ENCODE results near the gene TSC2. TPM values are rescaled to one million over a fixed set of nuclear protein-coding genes. Genes with fewer than 3 reads are reported as not detected.
A peak's percentile ranks its signal among the peaks of the same experiment; 100 is the strongest.

Gene TSC2
- total and polyA plus RNA-seq, 2 experiments from 2014 or later = 52.2 to 53.7 TPM

DNA sequence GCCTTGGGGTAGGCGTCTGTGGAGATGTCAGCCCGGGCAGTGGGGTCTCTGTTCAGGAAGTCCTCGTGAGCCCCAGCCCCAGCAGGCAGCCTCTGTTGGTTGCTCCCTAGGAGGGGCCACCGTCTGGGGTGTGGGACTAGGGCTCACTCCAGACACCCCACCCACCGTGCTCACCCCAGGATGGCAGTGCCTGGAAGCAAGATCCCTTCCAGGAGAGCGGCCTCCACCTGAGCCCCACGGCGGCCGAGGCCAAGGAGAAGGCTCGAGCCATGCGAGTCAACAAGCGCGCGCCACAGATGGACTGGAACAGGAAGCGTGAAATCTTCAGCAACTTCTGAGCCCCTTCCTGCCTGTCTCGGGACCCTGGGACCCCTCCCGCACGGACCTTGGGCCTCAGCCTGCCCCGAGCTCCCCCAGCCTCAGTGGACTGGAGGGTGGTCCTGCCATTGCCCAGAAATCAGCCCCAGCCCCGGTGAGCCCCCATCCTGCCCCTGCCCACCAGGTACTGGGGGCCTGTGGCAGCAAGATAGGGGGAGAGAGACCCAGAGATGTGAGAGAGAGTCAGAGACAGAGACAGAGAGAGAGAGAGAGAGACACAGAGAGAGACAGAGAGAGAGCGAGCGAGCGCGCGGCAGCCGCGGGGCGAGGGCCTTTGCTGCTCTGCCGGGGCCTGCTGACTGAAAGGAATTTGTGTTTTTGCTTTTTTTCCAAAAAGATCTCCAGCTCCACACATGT lies 10.0 kb upstream of the TSC2 start:
- Histone ChIP-seq H3K9me2 (ENCODE audit: insufficient read depth) (no peaks in the 10 kb centered on the region), H3K27ac (no peak overlapping the region), H3K27me3 (replicated peaks; ENCODE audit: insufficient read depth) (no peaks in the 10 kb centered on the region), H3K9ac (no peak overlapping the region), H3K79me2 (ENCODE audit: insufficient read depth) (peaks cover 12% of the 10 kb centered on the region; the same call in 1 of the 2 replicates), H4K20me1 (ENCODE audit: insufficient read depth) (no peaks in the 10 kb centered on the region), H3K4me2 (ENCODE audit: unreplicated experiment) (no peak overlapping the region), H2AFZ (no peak overlapping the region), H3F3A (ENCODE audit: insufficient read depth) (no peaks in the 10 kb centered on the region), H3K4me3 (no peak overlapping the region), H3K9me3 (ENCODE audit: low read depth) (no peaks in the 10 kb centered on the region), H3K4me1 (ENCODE audit: insufficient read depth) (peaks cover 30% of the 10 kb centered on the region), H3K36me3 (ENCODE audit: low read depth) (no peaks in the 10 kb centered on the region)
- TF ChIP-seq EZH2 (IDR thresholded peaks at IDR 0.05; ENCODE audit: insufficient read depth, poor library complexity, severe bottlenecking) = no peak
- no peak for TF ChIP-seq EZH2phosphoT487 (IDR thresholded peaks at IDR 0.05; ENCODE audit: insufficient read depth, low read depth)
- no peak for DNase-seq
- in situ Hi-C loops (cut with MboI) = no loop called here
- WGBS, 2 experiments (ENCODE audit: low coverage in 1 of 2, low lambda C conversion rate in 2 of 2, missing lambda C conversion rate in 2 of 2) = 80 to 87% methylated on average over 22 to 25 of the region's 29 CpGs

GRCh38 chr16:2038382-2039231 lies 9.2 kb upstream of the TSC2 start:
- Histone ChIP-seq H3K36me3 (ENCODE audit: low read depth) (no peaks in the 10 kb centered on the region), H3K9ac (peak overlapping the region; percentile 59)
- 87 to 91% methylated on average over 22 to 40 of the region's 41 CpGs for WGBS, 2 experiments (ENCODE audit: low coverage in 1 of 2, low lambda C conversion rate in 2 of 2, missing lambda C conversion rate in 2 of 2)

DNA sequence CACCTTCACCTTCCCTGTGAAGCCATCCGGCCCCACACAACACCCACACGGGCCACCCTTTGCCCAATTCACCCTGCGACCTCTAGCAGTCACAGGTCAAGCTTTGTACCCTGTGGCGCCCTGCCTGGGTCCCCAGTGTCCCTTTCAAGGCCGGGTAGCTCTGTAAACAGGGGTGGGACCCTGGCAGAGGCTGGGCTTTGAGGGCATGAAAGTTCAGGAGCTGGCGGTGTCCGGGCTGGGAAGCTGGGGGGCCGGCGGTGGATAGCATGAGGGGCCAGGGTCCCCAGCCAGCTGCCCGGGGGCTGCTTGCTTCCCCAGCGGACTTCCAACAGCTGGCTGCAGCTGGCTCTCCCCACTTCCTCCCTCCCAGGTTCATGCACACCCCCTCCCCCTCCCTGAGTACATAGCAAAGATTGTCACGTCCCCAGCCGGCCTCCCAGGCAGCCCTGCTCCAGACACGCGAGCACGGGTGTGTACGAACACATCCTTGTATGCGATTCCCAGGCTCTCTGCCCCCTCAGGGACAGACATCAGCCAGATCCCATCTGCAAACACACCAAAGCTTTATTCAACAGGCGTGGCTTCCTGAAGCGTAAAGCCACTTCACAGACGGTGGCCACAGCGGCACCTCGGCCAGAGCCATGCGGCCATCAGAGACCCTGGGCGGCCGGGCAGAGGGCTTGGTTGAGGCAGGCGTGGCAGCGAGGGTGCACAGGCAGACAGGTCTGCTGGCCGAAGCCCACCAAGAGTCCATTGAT lies 8.3 kb upstream of the TSC2 start:
- peak overlapping the region; percentile 8 for H3K4me2 ChIP-seq (ENCODE audit: unreplicated experiment)
- H3K4me1 ChIP-seq (ENCODE audit: insufficient read depth) = peaks cover 19% of the 10 kb centered on the region

More at GRCh38 chr16:2038382-2039231, 9.2 kb upstream of the TSC2 start:
- Histone ChIP-seq H3K4me1 (ENCODE audit: insufficient read depth) (peaks cover 23% of the 10 kb centered on the region), H3K9me3 (ENCODE audit: low read depth) (no peaks in the 10 kb centered on the region), H3K4me3 (no peak overlapping the region), H3K4me2 (ENCODE audit: unreplicated experiment) (no peak overlapping the region), H4K20me1 (ENCODE audit: insufficient read depth) (no peaks in the 10 kb centered on the region), H3F3A (ENCODE audit: insufficient read depth) (no peaks in the 10 kb centered on the region), H3K79me2 (ENCODE audit: insufficient read depth) (peaks cover 12% of the 10 kb centered on the region; the same call in 1 of the 2 replicates), H2AFZ (no peak overlapping the region), H3K27me3 (replicated peaks; ENCODE audit: insufficient read depth) (no peaks in the 10 kb centered on the region), H3K9me2 (ENCODE audit: insufficient read depth) (no peaks in the 10 kb centered on the region), H3K27ac (no peak overlapping the region)
- no peak for DNase-seq
- in situ Hi-C loops (cut with MboI) = no loop called here
- TF ChIP-seq EZH2 (IDR thresholded peaks at IDR 0.05; ENCODE audit: insufficient read depth, poor library complexity, severe bottlenecking) (no peak), EZH2phosphoT487 (IDR thresholded peaks at IDR 0.05; ENCODE audit: insufficient read depth, low read depth) (no peak)

More for the DNA sequence above, 8.3 kb upstream of the TSC2 start:
- Histone ChIP-seq H3F3A (ENCODE audit: insufficient read depth) (no peaks in the 10 kb centered on the region), H3K9ac (peak overlapping the region; percentile 59), H3K79me2 (ENCODE audit: insufficient read depth) (peaks cover 12% of the 10 kb centered on the region; the same call in 1 of the 2 replicates), H2AFZ (no peak overlapping the region), H3K9me2 (ENCODE audit: insufficient read depth) (no peaks in the 10 kb centered on the region), H4K20me1 (ENCODE audit: insufficient read depth) (no peaks in the 10 kb centered on the region), H3K27me3 (replicated peaks; ENCODE audit: insufficient read depth) (no peaks in the 10 kb centered on the region), H3K4me3 (no peak overlapping the region), H3K9me3 (ENCODE audit: low read depth) (no peaks in the 10 kb centered on the region), H3K27ac (0 out of 2 replicates have a peak overlapping the region, but pooled peaks have one; percentile 23), H3K36me3 (ENCODE audit: low read depth) (no peaks in the 10 kb centered on the region)
- 41 to 46% methylated on average over 26 to 29 of the region's 29 CpGs for whole genome bisulfite sequencing, 2 experiments (ENCODE audit: low coverage in 1 of 2, low lambda C conversion rate in 2 of 2, missing lambda C conversion rate in 2 of 2)
- TF ChIP-seq EZH2phosphoT487 (IDR thresholded peaks at IDR 0.05; ENCODE audit: insufficient read depth, low read depth) = no peak
- TF ChIP-seq EZH2 (IDR thresholded peaks at IDR 0.05; ENCODE audit: insufficient read depth, poor library complexity, severe bottlenecking) = no peak
- in situ Hi-C loops (cut with MboI) = no loop called here
- DNase-seq = peak; percentile 84
